ENCODE measurements around the gene CCDC120.

- no peak for TF ChIP-seq CTCF (IDR thresholded peaks at IDR 0.05)
- TF ChIP-seq POLR2A (IDR thresholded peaks at IDR 0.05), result no peak
- TF ChIP-seq POLR2AphosphoS5 (IDR thresholded peaks at IDR 0.05), result no peak
Observed at GRCh38 chrX:49040376-49040955, 18.3 kb upstream of the CCDC120 start.

Measured in transverse colon (tissue), 4 donors.